WTC11 (cell line): ENCODE data around the gene NDUFA11. TPM values are rescaled to one million over a fixed set of nuclear protein-coding genes. Genes with fewer than 3 reads are reported as not detected.

Source experiments
- ATAC-seq: fragments of 200-7000 bp; cut with Tn5 transposase; 2 replicates; pipeline ENCODE4 v1.10.0; 2021; ENCODE audit warnings: mild to moderate bottlenecking, moderate library complexity
- CTCF ChIA-PET: fragments of 300-600 bp; sonication (Branson Sonifier 250); formaldehyde crosslinking; loops from one replicate; lab custom pipeline; 2021; ENCODE audit warnings: antibody characterized with exemption; lab: Charles Lee
- POLR2A ChIA-PET: fragments of 350-600 bp; sonication (Branson Sonifier 250); formaldehyde crosslinking; loops from one replicate; lab custom pipeline; 2021; ENCODE audit warnings: antibody characterized with exemption; lab: Charles Lee
- DNase-seq: peaks from one replicate; pipeline ENCODE4 v3.0.0; 2021; ENCODE audit warnings: low spot score
- H3K27ac Mint-ChIP-seq: 2 replicates; pipeline ENCODE4 v1.8.0; 2021; ENCODE audit warnings: mixed read lengths
- H3K27me3 Mint-ChIP-seq: 2 replicates; pipeline ENCODE4 v1.8.0; 2021; ENCODE audit warnings: low read depth, mild to moderate bottlenecking, moderate library complexity, mixed read lengths
- H3K36me3 Mint-ChIP-seq: 2 replicates; pipeline ENCODE4 v1.8.0; 2021; ENCODE audit warnings: mixed read lengths
- H3K4me1 Mint-ChIP-seq: 2 replicates; pipeline ENCODE4 v1.8.0; 2022; ENCODE audit warnings: mixed read lengths
- H3K4me3 Mint-ChIP-seq: 2 replicates; pipeline ENCODE4 v1.8.0; 2021; ENCODE audit warnings: mild to moderate bottlenecking, moderate library complexity, mixed read lengths
- H3K9me3 Mint-ChIP-seq: 2 replicates; pipeline ENCODE4 v1.8.0; 2021; ENCODE audit warnings: mixed read lengths
- ATF1 ChIP-seq: sonication (generic); formaldehyde crosslinking; IDR thresholded peaks from 2 replicates; pipeline ENCODE4 v1.8.1; 2023; ENCODE audit warnings: mild to moderate bottlenecking, moderate library complexity, missing genetic modification reagents
- ATF3 ChIP-seq: sonication (generic); formaldehyde crosslinking; conservative IDR thresholded peaks from 2 replicates; pipeline ENCODE4 v1.8.1; 2022; ENCODE audit warnings: mild to moderate bottlenecking, missing genetic modification reagents
- CREM ChIP-seq: sonication (generic); formaldehyde crosslinking; IDR thresholded peaks from 2 replicates; pipeline ENCODE4 v1.8.1; 2022; ENCODE audit warnings: mild to moderate bottlenecking, missing genetic modification reagents, moderate library complexity
- CTCF ChIP-seq: fragments of 200-600 bp; IDR thresholded peaks from 2 replicates; pipeline ENCODE4 v1.8.0; 2022; ENCODE audit warnings: antibody characterized with exemption
- ELF4 ChIP-seq: sonication (generic); formaldehyde crosslinking; IDR thresholded peaks from 2 replicates; pipeline ENCODE4 v1.8.1; 2022; ENCODE audit warnings: low read depth, mild to moderate bottlenecking, moderate library complexity, missing genetic modification reagents
- ERG ChIP-seq: fragments of 250-450 bp; sonication (Bioruptor Pico); IDR thresholded peaks from 2 replicates; pipeline ENCODE4 v1.8.0; 2021; ENCODE audit warnings: mild to moderate bottlenecking
- HMGXB4 ChIP-seq: sonication (generic); formaldehyde crosslinking; IDR thresholded peaks from 2 replicates; pipeline ENCODE4 v1.8.1; 2023; ENCODE audit warnings: mild to moderate bottlenecking, moderate library complexity, missing genetic modification reagents
- JAZF1 ChIP-seq: fragments of 250-450 bp; sonication (Bioruptor Pico); IDR thresholded peaks from 2 replicates; pipeline ENCODE4 v1.9.0; 2021; ENCODE audit warnings: moderate library complexity, mild to moderate bottlenecking, inconsistent platforms
- NFYB ChIP-seq: sonication (generic); formaldehyde crosslinking; conservative IDR thresholded peaks from 2 replicates; pipeline ENCODE4 v1.8.0; 2022; ENCODE audit warnings: low read depth, missing genetic modification reagents
- ZBTB43 ChIP-seq: sonication (generic); formaldehyde crosslinking; IDR thresholded peaks from 2 replicates; pipeline ENCODE4 v1.8.1; 2023; ENCODE audit warnings: mild to moderate bottlenecking, missing genetic modification reagents
- ZNF317 ChIP-seq: sonication (generic); formaldehyde crosslinking; IDR thresholded peaks from 2 replicates; pipeline ENCODE4 v1.8.1; 2023; ENCODE audit warnings: low read depth, mild to moderate bottlenecking, moderate library complexity, missing genetic modification reagents, borderline replicate concordance
- ZNF423 ChIP-seq: fragments of 250-450 bp; sonication (Bioruptor Pico); IDR thresholded peaks from 2 replicates; pipeline ENCODE4 v2.1.2; 2022; ENCODE audit warnings: mild to moderate bottlenecking, moderate library complexity
- ZNF425 ChIP-seq: fragments of 250-450 bp; sonication (Bioruptor Pico); conservative IDR thresholded peaks from 2 replicates; pipeline ENCODE4 v1.9.0; 2021; ENCODE audit warnings: mild to moderate bottlenecking
- ZNF671 ChIP-seq: fragments of 250-450 bp; sonication (Bioruptor Pico); IDR thresholded peaks from 2 replicates; pipeline ENCODE4 v1.8.0; 2021; ENCODE audit warnings: mild to moderate bottlenecking
- total RNA-seq: library from RNA; stranded (reverse); gene quantifications from 3 replicates; pipeline ENCODE4 v1.2.3, GENCODE V29; 2021

The NDUFA11 gene
- total RNA-seq, 1 experiment from 2014 or later: 261 TPM

GRCh38 chr19:5899728-5900526 is 3.7 kb downstream of the NDUFA11 start:
- ChIA-PET POLR2A (no interaction called here), CTCF (interaction anchor here (0.7 to 1.0 kb wide), 3 partner anchors 52 to 130 kb away, joined by 3 to 6 read pairs (median 3); no protein-coding TSS in a partner anchor)
- Mint-ChIP-seq H3K9me3 (no peaks in the 10 kb centered on the region), H3K4me1 (peaks cover 4% of the 10 kb centered on the region), H3K27ac (no peak overlapping the region; the same call in 1 of the 2 replicates), H3K36me3 (peaks cover 11% of the 10 kb centered on the region), H3K4me3 (no peak overlapping the region), H3K27me3 (no peaks in the 10 kb centered on the region)
- no peak for ATAC-seq
- DNase-seq: no peak
- no peak for TF ChIP-seq ERG (CRISPR knock-in tag)
- no peak for TF ChIP-seq ZNF425 (CRISPR knock-in tag)
- TF ChIP-seq CREM (CRISPR knock-in tag): no peak
- no peak for TF ChIP-seq ZNF671 (CRISPR knock-in tag)
- TF ChIP-seq ATF1: no peak
- TF ChIP-seq ZBTB43: no peak
- no peak for TF ChIP-seq ATF3 (CRISPR knock-in tag)
- no peak for TF ChIP-seq CTCF
- no peak for TF ChIP-seq ELF4 (CRISPR knock-in tag)

- peak; percentile 42 for DNase-seq
- ChIA-PET CTCF (interaction anchor here (0.5 to 2.2 kb wide), 12 partner anchors 9 to 141 kb away, joined by 3 to 34 read pairs (median 4); partner anchors contain the start of gene NRTN), POLR2A (interaction anchor here (0.7 kb wide), 1 partner anchor 93 kb away, joined by 3 read pairs; no protein-coding TSS in a partner anchor)
- no peak overlapping the region for H3K27ac Mint-ChIP-seq
- peaks cover 11% of the 10 kb centered on the region for H3K36me3 Mint-ChIP-seq
- no peak overlapping the region for H3K4me3 Mint-ChIP-seq
- peak; percentile 36 for ATAC-seq
- H3K4me1 Mint-ChIP-seq: 0 out of 2 replicates have a peak, but pooled peaks cover under 1% of the 10 kb centered on the region
- no peaks in the 10 kb centered on the region for H3K27me3 Mint-ChIP-seq
- TF ChIP-seq ZNF423 (no peak), ZNF317 (no peak), NFYB (no peak), CTCF (0 out of 2 replicates have a peak, but pooled peaks have one; percentile 17), JAZF1 (CRISPR knock-in tag) (no peak), CREM (CRISPR knock-in tag) (no peak), HMGXB4 (CRISPR knock-in tag) (no peak)
- TF ChIP-seq, all 79 proteins: peak for 1
- no peaks in the 10 kb centered on the region for H3K9me3 Mint-ChIP-seq
Observed at GRCh38 chr19:5897189-5897969, 6.2 kb downstream of the NDUFA11 start.
